IMR-90 (cell line): ENCODE measurements around the gene MAB21L3. TPM values are rescaled to one million over a fixed set of nuclear protein-coding genes. Genes with fewer than 3 reads are reported as not detected.

ENCODE experiments used
- ATAC-seq: fragments of 200-7000 bp; cut with Tn5 transposase; 2 replicates; pipeline ENCODE4 v1.9.1; 2020; ENCODE audit warnings: low read depth, mild to moderate bottlenecking, moderate library complexity
- BruUV-seq: library from RNA; stranded (reverse); fragments of 400-500 nt; replicated peaks from 2 replicates; lab custom pipeline; 2021; lab: Mats Ljungman, UMichigan
- CTCF ChIA-PET: fragments of 300-600 bp; formaldehyde crosslinking; extraction: SDS; loops from one replicate; lab custom pipeline; 2021; ENCODE audit warnings: antibody characterized with exemption; lab: Yijun Ruan, JAX
- POLR2A ChIA-PET: fragments of 300-600 bp; sonication (Branson Sonifier 250); formaldehyde crosslinking; loops from one replicate; lab custom pipeline; 2022; ENCODE audit warnings: antibody characterized with exemption; ENCODE audit not compliant: unreplicated experiment; lab: Charles Lee
- DNase-seq: peaks from one replicate; pipeline ENCODE4 v3.0.0; 2013
- H2AFZ ChIP-seq: replicated peaks from 2 replicates; pipeline ENCODE3; 2013; ENCODE audit warnings: low read length, mild to moderate bottlenecking; ENCODE audit not compliant: poor library complexity
- H2AK5ac ChIP-seq: 2 replicates; pipeline ENCODE4 v1.6.1; 2013; ENCODE audit warnings: low read depth, low read length, inconsistent platforms
- H2AK9ac ChIP-seq: replicated peaks from 2 replicates; pipeline ENCODE3; 2013; ENCODE audit warnings: mild to moderate bottlenecking, low read depth, low read length, moderate library complexity; ENCODE audit not compliant: poor library complexity
- H2BK120ac ChIP-seq: 2 replicates; pipeline ENCODE4 v1.6.1; 2013; ENCODE audit warnings: low read depth, low read length, inconsistent platforms
- H2BK15ac ChIP-seq: 3 replicates; pipeline ENCODE4 v1.6.1; 2013; ENCODE audit warnings: low read depth, low read length, inconsistent platforms
- H2BK20ac ChIP-seq: 2 replicates; pipeline ENCODE4 v1.6.1; 2013; ENCODE audit warnings: low read depth, mild to moderate bottlenecking, inconsistent platforms, low read length, moderate library complexity
- H2BK5ac ChIP-seq: 2 replicates; pipeline ENCODE4 v1.6.1; 2013; ENCODE audit warnings: mild to moderate bottlenecking, low read depth, low read length, inconsistent platforms; ENCODE audit not compliant: poor library complexity, severe bottlenecking
- H3K14ac ChIP-seq: replicated peaks from 2 replicates; pipeline ENCODE4 v1.6.1; 2013; ENCODE audit warnings: low read depth, low read length, inconsistent platforms
- H3K18ac ChIP-seq: 2 replicates; pipeline ENCODE4 v1.6.1; 2013; ENCODE audit warnings: low read depth, low read length, control low read depth
- H3K23ac ChIP-seq: 2 replicates; pipeline ENCODE4 v1.6.1; 2013; ENCODE audit warnings: low read depth, low read length, inconsistent platforms
- H3K27ac ChIP-seq: 2 replicates; pipeline ENCODE4 v1.5.1; 2013; ENCODE audit warnings: mild to moderate bottlenecking, control low read depth, low read length; ENCODE audit not compliant: insufficient read depth
- H3K27me3 ChIP-seq: 2 replicates; pipeline ENCODE4 v1.6.1; 2013; ENCODE audit warnings: low read length; ENCODE audit not compliant: control insufficient read depth, insufficient read depth
- H3K36me3 ChIP-seq: 2 replicates; pipeline ENCODE4 v1.6.1; 2013; ENCODE audit warnings: low read length, mixed read lengths; ENCODE audit not compliant: control insufficient read depth, insufficient read depth
- H3K4ac ChIP-seq: 2 replicates; pipeline ENCODE4 v1.6.1; 2013; ENCODE audit warnings: low read depth, low read length, inconsistent platforms
- H3K4me1 ChIP-seq: 2 replicates; pipeline ENCODE4 v1.6.1; 2013; ENCODE audit warnings: low read length, mixed read lengths; ENCODE audit not compliant: control insufficient read depth, insufficient read depth
- H3K4me2 ChIP-seq: 2 replicates; pipeline ENCODE4 v1.6.1; 2013; ENCODE audit warnings: low read depth, mild to moderate bottlenecking, control low read depth, low read length, moderate library complexity
- H3K4me3 ChIP-seq: 2 replicates; pipeline ENCODE4 v1.5.1; 2013; ENCODE audit warnings: low read depth, mild to moderate bottlenecking, control low read depth, low read length, moderate library complexity; ENCODE audit not compliant: insufficient read depth
- H3K56ac ChIP-seq: 2 replicates; pipeline ENCODE4 v1.6.1; 2013; ENCODE audit warnings: low read length, inconsistent platforms; ENCODE audit not compliant: insufficient read depth; ENCODE audit errors: extremely low read depth
- H3K79me1 ChIP-seq, 2 experiments: 2 replicates each; pipeline ENCODE4 v1.6.1; 2013; ENCODE audit warnings: low read length in 2 of 2, inconsistent platforms in 1 of 2, low read depth in 1 of 2
- H3K9ac ChIP-seq: 2 replicates; pipeline ENCODE4 v1.6.1; 2013; ENCODE audit warnings: low read depth, low read length, control low read depth
- H3K9me1 ChIP-seq: 2 replicates; pipeline ENCODE4 v1.6.1; 2013; ENCODE audit warnings: low read length, inconsistent platforms; ENCODE audit not compliant: insufficient read depth
- H3K9me3 ChIP-seq: 2 replicates; pipeline ENCODE4 v1.6.1; 2013; ENCODE audit warnings: low read length; ENCODE audit not compliant: control insufficient read depth, insufficient read depth
- H4K20me1 ChIP-seq: 2 replicates; pipeline ENCODE4 v1.6.1; 2013; ENCODE audit warnings: low read length, inconsistent platforms; ENCODE audit not compliant: insufficient read depth
- H4K5ac ChIP-seq: 2 replicates; pipeline ENCODE4 v1.6.1; 2013; ENCODE audit warnings: mild to moderate bottlenecking, low read depth, low read length, control low read depth
- H4K8ac ChIP-seq, 2 experiments: 2 replicates each; pipeline ENCODE4 v1.6.1; 2013; ENCODE audit warnings: low read depth in 2 of 2, low read length in 2 of 2, control low read depth in 1 of 2, inconsistent platforms in 1 of 2
- H4K91ac ChIP-seq: 2 replicates; pipeline ENCODE4 v1.6.1; 2013; ENCODE audit warnings: low read depth, low read length, inconsistent platforms; ENCODE audit not compliant: insufficient read depth
- CEBPB ChIP-seq: IDR thresholded peaks from 2 replicates; pipeline ENCODE4 v1.6.1; 2012; ENCODE audit warnings: low read depth, low read length, improper control_type of control experiment
- POLR2A ChIP-seq: IDR thresholded peaks from 2 replicates; pipeline ENCODE4 v1.6.1; 2012; ENCODE audit warnings: mild to moderate bottlenecking, low read depth, low read length
- RFX5 ChIP-seq: IDR thresholded peaks from 2 replicates; pipeline ENCODE4 v1.8.0; 2012; ENCODE audit warnings: low read depth, mild to moderate bottlenecking, low read length, moderate library complexity
- SMC3 ChIP-seq: fragments of 150-350 bp; IDR thresholded peaks from 2 replicates; pipeline ENCODE4 v1.6.1; 2016; ENCODE audit warnings: low read depth, mild to moderate bottlenecking, antibody characterized with exemption, low read length, moderate library complexity
- WGBS, 2 experiments: methylation state at CpG; one replicate each; pipeline versions ENCODE4 v1.1.5 to v1.1.7; 2013; ENCODE audit warnings: missing lambda C conversion rate in 2 of 2; ENCODE audit not compliant: insufficient read length in 1 of 2; ENCODE audit errors: extremely low coverage in 2 of 2; 5-methylcytosine and 5-hydroxymethylcytosine counted together
- dilution Hi-C: fragments of 300-500 bp; cut with HindIII; formaldehyde crosslinking; loops from one replicate; pipeline ENCODE4 v1.14.3; 2018; ENCODE audit warnings: low sequenced_read_pairs; ENCODE audit not compliant: unreplicated experiment
- in situ Hi-C: fragments of 300-500 bp; cut with MboI; formaldehyde crosslinking; loops from 3 replicates; pipeline ENCODE4 v1.14.3; 2019; ENCODE audit warnings: low sequenced_read_pairs, inconsistent platforms, mixed read lengths
- intact Hi-C: fragments of 100-400 bp; cut with micrococcal nuclease; formaldehyde crosslinking; loops from 2 replicates; pipeline ENCODE4 v1.10.0; 2022
- polyA plus RNA-seq, 3 experiments: library from polyadenylated mRNA; depleted of rRNA; stranded (reverse); fragments of >200 nt; gene quantifications; 2 replicates each; pipeline ENCODE4 v1.2.3, GENCODE V29; 2012; ENCODE audit warnings: low replicate concordance in 1 of 3
- total RNA-seq: library from RNA; depleted of rRNA; stranded (reverse); fragments of >200 nt; gene quantifications from 2 replicates; pipeline ENCODE4 v1.2.3, GENCODE V29; 2012

MAB21L3 gene
- total and polyA plus RNA-seq, 2 of the 4 experiments (the other 2 are of a cell fraction) = not detected

DNA sequence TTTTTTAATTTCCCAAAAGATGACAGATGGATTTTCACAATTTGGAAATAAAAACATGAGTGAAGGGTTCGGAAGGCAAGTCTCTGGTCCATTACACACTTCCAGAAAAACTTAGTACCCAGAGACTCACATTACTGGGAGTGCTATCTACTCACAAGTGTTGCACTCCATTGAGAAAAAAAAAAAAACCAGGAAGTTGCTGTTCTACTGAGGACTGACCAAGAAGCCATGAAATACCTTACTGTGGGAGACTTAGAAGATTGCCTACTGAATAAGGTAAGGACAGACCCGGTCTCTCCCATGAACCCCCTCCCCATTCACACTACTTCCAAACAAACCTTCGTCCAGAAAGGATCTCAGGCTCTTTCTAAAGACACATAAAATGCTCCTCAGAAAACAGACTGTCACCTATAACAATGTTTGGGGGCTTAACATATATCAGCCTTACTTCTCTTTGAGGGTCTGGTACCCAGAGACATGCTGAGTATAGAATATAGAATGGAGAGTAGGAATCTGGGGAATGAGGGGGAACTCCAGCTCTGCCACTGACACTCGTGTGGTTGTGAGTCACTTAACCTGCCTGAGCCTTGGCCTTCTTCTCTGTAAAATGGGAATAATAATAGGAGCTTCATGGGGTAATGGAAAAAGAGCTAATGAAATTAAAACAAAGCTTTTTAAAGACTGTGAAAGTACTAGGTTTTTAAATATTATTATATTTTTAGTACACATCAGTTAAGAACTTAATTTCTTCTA is 1.4 kb downstream of the MAB21L3 start (continued):
- TF ChIP-seq POLR2A = no peak

DNA sequence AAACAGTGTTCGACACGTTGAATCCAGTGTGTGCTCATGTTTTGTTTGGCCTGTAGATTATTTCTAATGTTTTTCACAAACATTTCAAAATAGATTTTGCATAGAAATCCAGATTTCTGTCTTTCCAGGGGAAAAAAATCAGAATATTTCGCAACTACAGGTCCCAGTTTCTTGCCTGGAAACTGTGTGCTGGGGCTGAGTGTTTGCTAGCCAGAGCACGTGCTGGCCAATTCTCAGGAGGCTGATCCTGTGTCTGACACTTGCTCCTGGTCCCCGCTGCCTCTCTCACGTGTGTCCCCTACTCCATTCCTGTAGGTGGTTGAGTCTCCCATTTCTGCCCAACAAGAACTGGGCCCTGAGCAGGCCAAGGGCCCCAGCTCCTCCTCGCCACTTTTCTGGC is 2.4 kb downstream of the MAB21L3 start:
- Histone ChIP-seq H3K4me3 (no peak overlapping the region), H3K4me2 (no peak overlapping the region), H3K4ac (0 out of 2 replicates have a peak overlapping the region, but pooled peaks have one; percentile 46), H3K9ac (no peak overlapping the region), H3K36me3 (no peaks in the 10 kb centered on the region), H4K91ac (0 out of 2 replicates have a peak overlapping the region, but pooled peaks have one; percentile 9), H2BK20ac (peak overlapping the region; percentile 14; the same call in 1 of the 2 replicates), H3K23ac (no peak overlapping the region), H4K5ac (no peak overlapping the region), H2AK5ac (no peak overlapping the region), H3K9me3 (no peaks in the 10 kb centered on the region), H3K14ac (0 out of 2 replicates have a peak overlapping the region, but pooled peaks have one; percentile 37), H3K4me1 (peaks cover 12% of the 10 kb centered on the region), H3K9me1 (peaks cover 10% of the 10 kb centered on the region; the same call in 1 of the 2 replicates), H2BK15ac (no peak overlapping the region), H3K18ac (no peak overlapping the region; the same call in 1 of the 2 replicates), H3K27me3 (no peaks in the 10 kb centered on the region), H2BK120ac (no peak overlapping the region), H3K56ac (no peak overlapping the region), H2AK9ac (no peak overlapping the region), H2AFZ (no peak overlapping the region), H4K20me1 (peaks cover 3% of the 10 kb centered on the region; the same call in 1 of the 2 replicates), H3K27ac (no peak overlapping the region), H4K8ac (no peak overlapping the region), H2BK5ac (no peak overlapping the region), H3K79me1 (no peaks in the 10 kb centered on the region)
- dilution Hi-C loops = no loop called here
- ChIA-PET CTCF (no interaction called here), POLR2A (no interaction called here)
- no TSS peak for BruUV-seq
- in situ Hi-C loops = no loop called here
- WGBS, 2 experiments = no CpG with 5 or more reads among the region's 7 CpGs
- TF ChIP-seq POLR2A (no peak), CEBPB (peak; percentile 54), RFX5 (no peak), SMC3 (no peak)
- intact Hi-C loops = no loop called here
- ATAC-seq (no peak), DNase-seq (no peak)
